A549 (cell line): ENCODE data around the gene PLOD3. TPM values are rescaled to one million over a fixed set of nuclear protein-coding genes. Genes with fewer than 3 reads are reported as not detected.

ENCODE experiments used
- ATAC-seq, 2 experiments: fragments of 200-7000 bp in 1 of 2; fragments of >200 bp in 1 of 2; cut with Nextera tagmentation in 1 of 2; cut with Tn5 transposase in 1 of 2; 3 replicates each; pipeline versions ENCODE4 v1.8.0 to v1.9.1; 2018 to 2020; ENCODE audit warnings: mild to moderate bottlenecking in 1 of 2, moderate library complexity in 1 of 2
- CTCF ChIA-PET: fragments of 300-600 bp; sonication (Branson Sonifier 250); formaldehyde crosslinking; extraction: SDS; loops from one replicate; lab custom pipeline; 2021; ENCODE audit warnings: antibody characterized with exemption, inconsistent platforms; lab: Yijun Ruan, JAX
- POLR2A ChIA-PET: fragments of 350-600 bp; formaldehyde crosslinking; extraction: SDS; loops from one replicate; lab custom pipeline; 2021; ENCODE audit warnings: antibody characterized with exemption, inconsistent platforms; lab: Yijun Ruan, JAX
- DNase-seq, 2 experiments: peaks; one replicate each; pipeline versions ENCODE4 v3.0.0 to v3.0.0-alpha.2; 2011 to 2016; ENCODE audit warnings: low read depth in 1 of 2, low spot score in 1 of 2
- FAIRE-seq: peaks from 2 replicates; lab custom pipeline; 2011; peaks lifted over from hg19 to GRCh38; lab: Jason Lieb, UNC
- H3K27ac ChIP-seq, 2 experiments: fragments of >200 bp; sonication (Bioruptor Twin); formaldehyde crosslinking; 3 replicates each; pipeline ENCODE4 v1.5.1; 2016 to 2017
- H3K4me1 ChIP-seq: fragments of >200 bp; sonication (Bioruptor Twin); formaldehyde crosslinking; 3 replicates; pipeline ENCODE4 v1.6.1; 2016
- H3K4me2 ChIP-seq: fragments of >200 bp; sonication (Bioruptor Twin); formaldehyde crosslinking; 3 replicates; pipeline ENCODE4 v1.6.1; 2016
- H3K4me3 ChIP-seq: fragments of >200 bp; sonication (Bioruptor Twin); formaldehyde crosslinking; 3 replicates; pipeline ENCODE4 v1.5.1; 2016
- H3K9me3 ChIP-seq: fragments of >200 bp; sonication (Bioruptor Twin); formaldehyde crosslinking; 3 replicates; pipeline ENCODE4 v1.6.1; 2016
- CHD4 ChIP-seq: fragments of 200-600 bp; sonication (generic); IDR thresholded peaks from 2 replicates; pipeline ENCODE4 v1.6.1; 2016; ENCODE audit warnings: antibody characterized with exemption, mild to moderate bottlenecking, borderline replicate concordance
- FOSL2 ChIP-seq, 2 experiments: fragments of 450-650 bp in 1 of 2; fragments of >200 bp in 1 of 2; sonication (Bioruptor Twin) in 1 of 2; formaldehyde crosslinking; IDR thresholded peaks; 2 replicates each; pipeline versions ENCODE4 v1.5.0 to v1.6.1; 2016 to 2020; ENCODE audit warnings: mild to moderate bottlenecking in 1 of 2, moderate library complexity in 1 of 2
- JUNB ChIP-seq: fragments of >200 bp; sonication (Bioruptor Twin); formaldehyde crosslinking; IDR thresholded peaks from 2 replicates; pipeline ENCODE4 v1.6.1; 2016
- MAX ChIP-seq: IDR thresholded peaks from 2 replicates; pipeline ENCODE4 v1.6.1; 2012
- PBX3 ChIP-seq: IDR thresholded peaks from 2 replicates; pipeline ENCODE4 v1.6.1; 2012
- PHF8 ChIP-seq: fragments of 200-600 bp; sonication (generic); IDR thresholded peaks from 2 replicates; pipeline ENCODE4 v1.6.1; 2016; ENCODE audit warnings: low read depth, mild to moderate bottlenecking, antibody characterized with exemption, moderate library complexity, borderline replicate concordance
- RNF2 ChIP-seq: fragments of 200-600 bp; sonication (generic); IDR thresholded peaks from 2 replicates; pipeline ENCODE4 v1.6.1; 2016; ENCODE audit warnings: low read depth, mild to moderate bottlenecking, antibody characterized with exemption, moderate library complexity, borderline replicate concordance
- SMC3 ChIP-seq: fragments of >200 bp; sonication (Bioruptor Twin); formaldehyde crosslinking; IDR thresholded peaks from 3 replicates; pipeline ENCODE4 v1.6.1; 2018; ENCODE audit warnings: inconsistent platforms
- WGBS: methylation state at CpG from one replicate; pipeline ENCODE4 v1.1.6; 2017; ENCODE audit errors: missing lambda C conversion rate; 5-methylcytosine and 5-hydroxymethylcytosine counted together
- polyA plus RNA-seq, 4 experiments: library from polyadenylated mRNA; depleted of rRNA in 3 of 4; stranded (reverse); fragments of >200 nt; fragmentation: RNase III in 1 of 4; extraction: RNeasy Plus Mini Kit Qiagen cat#74134 plus additional on column Dnase treatment in 1 of 4; gene quantifications; 2 replicates in 3 of 4; 3 replicates in 1 of 4; pipeline ENCODE4 v1.2.3, GENCODE V29; 2011 to 2017
- TF ChIP-seq, protein P1 (sequence below): IDR thresholded peaks from 2 replicates; pipeline ENCODE4 v1.6.1; 2012; ENCODE audit warnings: low read depth, borderline replicate concordance

Gene PLOD3
- polyA plus RNA-seq, 2 of the 4 experiments (the other 2 are of a cell fraction), result 26.0 to 48.7 TPM

GRCh38 chr7:101172854-101173751 lies 44.3 kb downstream of the PLOD3 start:
- FAIRE-seq, result no peak
- H3K4me1 ChIP-seq, result peaks cover 55% of the 10 kb centered on the region
- ChIA-PET POLR2A (interaction anchor here (1.0 to 1.7 kb wide), 3 partner anchors 8 to 298 kb away, joined by 3 to 16 read pairs (median 4); partner anchors contain the start of genes SRRT and VGF), CTCF (interaction anchor here (0.5 to 6.7 kb wide), 8 partner anchors 11 to 350 kb away, joined by 3 to 68 read pairs (median 4); partner anchors contain the start of gene MOGAT3)
- TF ChIP-seq JUNB (no peak), PBX3 (0 out of 2 replicates have a peak, but pooled peaks have one; percentile 28), MAX (peak; percentile 71), RNF2 (no peak)
- TF ChIP-seq, protein P1, sequence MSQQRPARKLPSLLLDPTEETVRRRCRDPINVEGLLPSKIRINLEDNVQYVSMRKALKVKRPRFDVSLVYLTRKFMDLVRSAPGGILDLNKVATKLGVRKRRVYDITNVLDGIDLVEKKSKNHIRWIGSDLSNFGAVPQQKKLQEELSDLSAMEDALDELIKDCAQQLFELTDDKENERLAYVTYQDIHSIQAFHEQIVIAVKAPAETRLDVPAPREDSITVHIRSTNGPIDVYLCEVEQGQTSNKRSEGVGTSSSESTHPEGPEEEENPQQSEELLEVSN, result peak; percentile 64
- TF ChIP-seq, all 56 proteins: peak for 3
- WGBS, result 19% methylated on average over 31 of the region's 53 CpGs
- Histone ChIP-seq H3K4me3 (peak overlapping the region; percentile 33), H3K4me2 (peak overlapping the region; percentile 97), H3K9me3 (no peaks in the 10 kb centered on the region), H3K27ac (peak overlapping the region; percentile 52 to 80; a peak in 5 of 6 replicates)
- DNase-seq (peak in 1 of 2 experiments; percentile 69), ATAC-seq (peak; percentile 48 to 55)

GRCh38 chr7:101172005-101172853 lies 45.2 kb downstream of the PLOD3 start:
- CTCF ChIA-PET, result interaction anchor here (0.6 to 6.7 kb wide), 14 partner anchors 11 to 95 kb away, joined by 3 to 68 read pairs (median 10); partner anchors contain the start of gene PLOD3
- H3K4me1 ChIP-seq, result peaks cover 64% of the 10 kb centered on the region
- POLR2A ChIA-PET, result no interaction called here
- ATAC-seq (no peak), DNase-seq (no peak), FAIRE-seq (no peak)
- H3K4me3 ChIP-seq, result peak overlapping the region; percentile 33
- no peaks in the 10 kb centered on the region for H3K9me3 ChIP-seq
- TF ChIP-seq PHF8 (no peak), CHD4 (no peak)
- peak overlapping the region in 1 of 2 experiments; percentile 80; a peak in 3 of 6 replicates for H3K27ac ChIP-seq
- peak overlapping the region; percentile 97 for H3K4me2 ChIP-seq
- WGBS, result 25% methylated on average over 23 of the region's 79 CpGs

DNA sequence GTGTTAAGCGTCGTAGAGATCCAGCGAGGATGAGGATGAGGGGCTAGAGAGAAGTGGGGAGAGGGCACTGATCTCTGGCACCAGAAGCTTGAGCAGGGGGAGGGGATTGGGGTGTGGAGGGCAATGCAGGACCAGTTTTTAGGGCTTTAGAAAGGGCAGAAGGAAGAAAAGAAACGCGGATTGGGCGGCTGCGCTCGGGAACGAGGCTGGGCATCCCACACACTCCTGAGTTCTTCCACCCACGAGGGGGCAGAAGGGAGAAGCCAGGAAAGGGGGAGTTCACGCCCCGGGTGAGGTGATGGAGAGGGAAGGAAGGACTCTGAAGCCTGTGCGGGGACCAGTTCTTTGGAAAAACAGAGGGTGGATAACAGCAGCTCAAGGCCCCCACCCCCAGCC lies 45.9 kb downstream of the PLOD3 start:
- peak overlapping the region; percentile 6; the same call in 1 of the 3 replicates for H3K4me3 ChIP-seq
- 14% methylated on average over 13 of the region's 13 CpGs for WGBS
- TF ChIP-seq SMC3, result 0 out of 3 replicates have a peak, but pooled peaks have one; percentile 17
- TF ChIP-seq FOSL2 (IDR thresholded peaks at IDR 0.05), result no peak
- TF ChIP-seq FOSL2 (CRISPR knock-in tag; IDR thresholded peaks at IDR 0.05), result no peak
- POLR2A ChIA-PET, result no interaction called here
- FAIRE-seq (no peak), DNase-seq (no peak), ATAC-seq (no peak)
- CTCF ChIA-PET, result interaction anchor here (0.6 to 3.1 kb wide), 20 partner anchors 10 to 277 kb away, joined by 3 to 56 read pairs (median 6); partner anchors contain the start of genes AP1S1 and PLOD3
- H3K4me1 ChIP-seq, result peaks cover 71% of the 10 kb centered on the region
- peak overlapping the region; percentile 97; the same call in 2 of the 3 replicates for H3K4me2 ChIP-seq
- no peaks in the 10 kb centered on the region for H3K9me3 ChIP-seq
- no peak overlapping the region for H3K27ac ChIP-seq
